ENCODE measurements around the gene MRPS27. TPM values are rescaled to one million over a fixed set of nuclear protein-coding genes. Genes with fewer than 3 reads are reported as not detected.

Gene MRPS27
- total RNA-seq, 4 donors from 2014 or later: 48.6 to 57.9 (median 55.1) TPM

GRCh38 chr5:72293495-72294055 is 26.5 kb downstream of the MRPS27 start:
- Histone ChIP-seq H3K27me3 (no peaks in the 10 kb centered on the region), H3K9me3 (no peaks in the 10 kb centered on the region), H3K27ac (no peak overlapping the region), H3K4me3 (no peak overlapping the region), H3K4me1 (peaks cover 0 to 16% (median 0%) of the 10 kb centered on the region in 3 donors), H3K36me3 (peaks cover 0 to 15% of the 10 kb centered on the region in 2 donors)
- no peak for ATAC-seq
- 85 to 90% methylated on average over 3 of the region's 3 CpGs for WGBS, 2 donors (ENCODE audit: low coverage in 1 of 2)
- TF ChIP-seq CTCF (IDR thresholded peaks at IDR 0.05) (no peak), EP300 (IDR thresholded peaks at IDR 0.05) (no peak), POLR2AphosphoS5 (IDR thresholded peaks at IDR 0.05) (no peak), POLR2A (IDR thresholded peaks at IDR 0.05) (no peak)

GRCh38 chr5:72292411-72292810 is 27.6 kb downstream of the MRPS27 start:
- no peak overlapping the region for H3K27ac ChIP-seq
- 75 to 100% methylated on average over 1 of the region's 1 CpG for WGBS, 2 donors (ENCODE audit: low coverage in 1 of 2)
- TF ChIP-seq CTCF (IDR thresholded peaks at IDR 0.05) (no peak), POLR2A (IDR thresholded peaks at IDR 0.05) (no peak), EP300 (IDR thresholded peaks at IDR 0.05) (no peak)

GRCh38 chr5:72291601-72292000 is 28.4 kb downstream of the MRPS27 start:
- Histone ChIP-seq H3K27ac (no peak overlapping the region), H3K4me3 (no peak overlapping the region), H3K27me3 (no peaks in the 10 kb centered on the region), H3K4me1 (peaks cover 0 to 16% (median 0%) of the 10 kb centered on the region in 3 donors), H3K36me3 (peaks cover 0 to 12% of the 10 kb centered on the region in 2 donors), H3K9me3 (no peaks in the 10 kb centered on the region)
- no peak for ATAC-seq
- WGBS, 2 donors (ENCODE audit: low coverage in 1 of 2): 94 to 100% methylated on average over 3 of the region's 3 CpGs
- TF ChIP-seq CTCF (IDR thresholded peaks at IDR 0.05) (no peak), POLR2A (IDR thresholded peaks at IDR 0.05) (no peak), EP300 (IDR thresholded peaks at IDR 0.05) (no peak), POLR2AphosphoS5 (IDR thresholded peaks at IDR 0.05) (no peak)

More at GRCh38 chr5:72292411-72292810, 27.6 kb downstream of the MRPS27 start:
- no peak for ATAC-seq
- no peak overlapping the region for H3K4me3 ChIP-seq
- peaks cover 0 to 16% (median 0%) of the 10 kb centered on the region in 3 donors for H3K4me1 ChIP-seq
- H3K27me3 ChIP-seq: no peaks in the 10 kb centered on the region
- H3K36me3 ChIP-seq: peaks cover 0 to 15% of the 10 kb centered on the region in 2 donors
- H3K9me3 ChIP-seq: no peaks in the 10 kb centered on the region

- Histone ChIP-seq H3K27me3 (no peaks in the 10 kb centered on the region), H3K4me3 (no peak overlapping the region), H3K36me3 (peaks cover 0 to 12% of the 10 kb centered on the region in 2 donors), H3K4me1 (peaks cover 0 to 16% (median 0%) of the 10 kb centered on the region in 3 donors), H3K9me3 (no peaks in the 10 kb centered on the region), H3K27ac (no peak overlapping the region)
- TF ChIP-seq POLR2AphosphoS5 (IDR thresholded peaks at IDR 0.05) (no peak), CTCF (IDR thresholded peaks at IDR 0.05) (no peak), POLR2A (IDR thresholded peaks at IDR 0.05) (no peak), EP300 (IDR thresholded peaks at IDR 0.05) (no peak)
- WGBS, 2 donors (ENCODE audit: low coverage in 1 of 2): 91% methylated on average over 4 to 6 of the region's 6 CpGs
- no peak for ATAC-seq
Measured at GRCh38 chr5:72290356-72291133, 29.5 kb downstream of the MRPS27 start.
